Right lobe of liver (tissue), 4 donors: Measurements from ENCODE around the gene ACTG1.

ENCODE experiments used
- POLR2A ChIP-seq: fragments of 450-650 bp; IDR thresholded peaks from one replicate; pipeline ENCODE4 v1.6.1; 2017; ENCODE audit warnings: antibody characterized with exemption, mild to moderate bottlenecking
- TF ChIP-seq, protein P1 (sequence below), 4 donors: fragments of 200-600 bp in 3 of 4; fragments of 450-650 bp in 1 of 4; IDR thresholded peaks; one replicate each; pipeline versions ENCODE4 v1.5.1 to v1.8.0; 2016 to 2022; ENCODE audit warnings: antibody characterized with exemption in 4 of 4, mild to moderate bottlenecking in 2 of 4
- donor health status: DM: no; HTN: no; CAD: no.
- donor health status: DM: no; HTN: no; CAD: no.
- donor health status: DM: no; HTN: yes; CAD: no.

DNA sequence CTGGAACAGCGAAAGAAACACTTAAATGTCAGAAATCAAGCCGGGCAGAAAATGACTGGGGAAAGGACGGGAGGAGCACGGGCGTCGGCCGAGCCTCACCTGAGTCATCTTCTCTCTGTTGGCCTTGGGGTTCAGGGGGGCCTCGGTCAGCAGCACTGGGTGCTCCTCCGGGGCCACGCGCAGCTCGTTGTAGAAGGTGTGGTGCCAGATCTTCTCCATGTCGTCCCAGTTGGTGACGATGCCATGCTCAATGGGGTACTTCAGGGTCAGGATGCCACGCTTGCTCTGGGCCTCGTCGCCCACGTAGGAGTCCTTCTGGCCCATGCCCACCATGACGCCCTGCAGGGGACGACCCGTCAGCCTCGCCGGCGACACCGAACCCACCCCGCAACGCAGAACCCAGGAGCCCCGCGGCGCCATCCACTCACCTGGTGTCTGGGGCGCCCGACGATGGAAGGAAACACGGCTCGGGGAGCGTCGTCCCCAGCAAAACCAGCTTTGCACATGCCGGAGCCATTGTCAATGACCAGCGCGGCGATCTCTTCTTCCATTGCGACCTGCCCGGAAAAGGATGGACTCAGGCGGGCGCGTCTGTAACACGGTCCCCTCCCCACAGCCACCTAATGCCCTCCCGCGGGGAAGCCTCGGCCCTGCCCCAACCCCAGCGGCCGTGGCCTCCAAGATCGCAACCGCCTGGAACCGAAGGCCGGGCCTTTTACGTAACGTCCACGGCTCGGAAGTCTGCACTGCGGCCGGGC lies 616 bp downstream of the ACTG1 start:
- TF ChIP-seq, protein P1, sequence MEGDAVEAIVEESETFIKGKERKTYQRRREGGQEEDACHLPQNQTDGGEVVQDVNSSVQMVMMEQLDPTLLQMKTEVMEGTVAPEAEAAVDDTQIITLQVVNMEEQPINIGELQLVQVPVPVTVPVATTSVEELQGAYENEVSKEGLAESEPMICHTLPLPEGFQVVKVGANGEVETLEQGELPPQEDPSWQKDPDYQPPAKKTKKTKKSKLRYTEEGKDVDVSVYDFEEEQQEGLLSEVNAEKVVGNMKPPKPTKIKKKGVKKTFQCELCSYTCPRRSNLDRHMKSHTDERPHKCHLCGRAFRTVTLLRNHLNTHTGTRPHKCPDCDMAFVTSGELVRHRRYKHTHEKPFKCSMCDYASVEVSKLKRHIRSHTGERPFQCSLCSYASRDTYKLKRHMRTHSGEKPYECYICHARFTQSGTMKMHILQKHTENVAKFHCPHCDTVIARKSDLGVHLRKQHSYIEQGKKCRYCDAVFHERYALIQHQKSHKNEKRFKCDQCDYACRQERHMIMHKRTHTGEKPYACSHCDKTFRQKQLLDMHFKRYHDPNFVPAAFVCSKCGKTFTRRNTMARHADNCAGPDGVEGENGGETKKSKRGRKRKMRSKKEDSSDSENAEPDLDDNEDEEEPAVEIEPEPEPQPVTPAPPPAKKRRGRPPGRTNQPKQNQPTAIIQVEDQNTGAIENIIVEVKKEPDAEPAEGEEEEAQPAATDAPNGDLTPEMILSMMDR (IDR thresholded peaks at IDR 0.05): no peak
- TF ChIP-seq POLR2A: no peak
